MCF 10A (cell line): Measurements from ENCODE around the gene IFNE. TPM values are rescaled to one million over a fixed set of nuclear protein-coding genes. Genes with fewer than 3 reads are reported as not detected.
A peak's percentile ranks its signal among the peaks of the same experiment; 100 is the strongest.

Experiments
- BruUV-seq: library from RNA; stranded (reverse); fragments of 400-500 nt; replicated peaks from 2 replicates; lab custom pipeline; 2021; lab: Mats Ljungman, UMichigan
- CTCF ChIA-PET: fragments of 300-600 bp; sonication (Branson Sonifier 250); formaldehyde crosslinking; extraction: SDS; loops from one replicate; lab custom pipeline; 2021; ENCODE audit warnings: antibody characterized with exemption, inconsistent platforms; lab: Yijun Ruan, JAX
- POLR2A ChIA-PET: fragments of 300-600, 350-650 bp; sonication (Branson Sonifier 250); formaldehyde crosslinking; extraction: SDS; loops from one replicate; lab custom pipeline; 2020; ENCODE audit warnings: antibody characterized with exemption, inconsistent platforms; lab: Yijun Ruan, JAX
- DNase-seq: peaks from one replicate; pipeline ENCODE4 v3.0.0-alpha.2; 2018; ENCODE audit not compliant: unreplicated experiment
- H3K27ac Mint-ChIP-seq: one replicate; pipeline ENCODE4 v1.8.0; 2022; ENCODE audit warnings: mild to moderate bottlenecking, low read depth, mixed read lengths; ENCODE audit not compliant: unreplicated experiment
- H3K27me3 Mint-ChIP-seq: one replicate; pipeline ENCODE4 v1.8.0; 2022; ENCODE audit warnings: mixed read lengths; ENCODE audit not compliant: insufficient read depth, unreplicated experiment
- H3K36me3 Mint-ChIP-seq: one replicate; pipeline ENCODE4 v1.8.0; 2022; ENCODE audit warnings: mild to moderate bottlenecking, moderate library complexity, mixed read lengths; ENCODE audit not compliant: insufficient read depth, unreplicated experiment
- H3K4me1 Mint-ChIP-seq: one replicate; pipeline ENCODE4 v1.8.0; 2022; ENCODE audit warnings: mixed read lengths; ENCODE audit not compliant: insufficient read depth, unreplicated experiment
- H3K4me3 Mint-ChIP-seq: one replicate; pipeline ENCODE4 v1.8.0; 2022; ENCODE audit warnings: mild to moderate bottlenecking, moderate library complexity, mixed read lengths; ENCODE audit not compliant: unreplicated experiment
- H3K9me3 Mint-ChIP-seq: one replicate; pipeline ENCODE4 v1.8.0; 2022; ENCODE audit warnings: mixed read lengths; ENCODE audit not compliant: unreplicated experiment
- CTCF ChIP-seq: fragments of 200-600 bp; IDR thresholded peaks from one replicate; pipeline ENCODE4 v1.8.0; 2022; ENCODE audit warnings: antibody characterized with exemption, mild to moderate bottlenecking; ENCODE audit not compliant: unreplicated experiment
- intact Hi-C: fragments of 100-400 bp; cut with micrococcal nuclease; formaldehyde crosslinking; loops from 2 replicates; pipeline ENCODE4 v1.14.1; 2022
- total RNA-seq: library from RNA; stranded (reverse); gene quantifications from 2 replicates; pipeline ENCODE4 v1.2.3, GENCODE V29; 2022

The IFNE gene
- total RNA-seq, 1 experiment from 2014 or later: 2.4 TPM

- Mint-ChIP-seq H3K27ac (no peak overlapping the region), H3K36me3 (no peaks in the 10 kb centered on the region), H3K4me1 (peaks cover 12% of the 10 kb centered on the region), H3K27me3 (no peaks in the 10 kb centered on the region), H3K4me3 (no peak overlapping the region), H3K9me3 (no peaks in the 10 kb centered on the region)
- ChIA-PET POLR2A (interaction anchor here (1.4 kb wide), 1 partner anchor 39 kb away, joined by 5 read pairs; no protein-coding TSS in a partner anchor), CTCF (no interaction called here)
- BruUV-seq: no TSS peak
- DNase-seq: no peak
- TF ChIP-seq CTCF: no peak
- intact Hi-C loops: no loop called here
These were observed 28.7 kb upstream of the IFNE start for GRCh38 chr9:21510806-21511205.

DNA sequence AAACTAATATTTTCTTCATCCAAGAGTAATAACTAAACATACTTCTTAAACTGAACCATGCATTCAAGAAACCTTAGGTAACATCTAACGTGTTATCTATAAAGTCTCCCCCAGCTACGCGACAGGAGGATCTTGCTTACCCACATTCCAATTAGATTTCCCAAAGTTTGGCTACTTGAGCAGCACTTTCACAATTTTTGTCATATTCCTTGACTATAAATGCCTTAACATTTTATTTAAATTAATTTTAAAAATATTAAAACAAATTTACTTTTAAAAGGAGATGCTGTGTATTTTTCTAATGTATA is 25.3 kb upstream of the IFNE start:
- no peak for DNase-seq
- BruUV-seq: no TSS peak
- H3K36me3 Mint-ChIP-seq: no peaks in the 10 kb centered on the region
- H3K27me3 Mint-ChIP-seq: no peaks in the 10 kb centered on the region
- no peaks in the 10 kb centered on the region for H3K9me3 Mint-ChIP-seq
- no peak overlapping the region for H3K4me3 Mint-ChIP-seq
- H3K4me1 Mint-ChIP-seq: peaks cover 7% of the 10 kb centered on the region
- intact Hi-C loops: loop anchor here (5.0 kb wide), 1 partner anchor 50 kb away; no protein-coding TSS in a partner anchor
- ChIA-PET POLR2A (no interaction called here), CTCF (interaction anchor here (0.6 kb wide), 1 partner anchor 11 kb away, joined by 3 read pairs; no protein-coding TSS in a partner anchor)
- no peak overlapping the region for H3K27ac Mint-ChIP-seq
- TF ChIP-seq CTCF: no peak

DNA sequence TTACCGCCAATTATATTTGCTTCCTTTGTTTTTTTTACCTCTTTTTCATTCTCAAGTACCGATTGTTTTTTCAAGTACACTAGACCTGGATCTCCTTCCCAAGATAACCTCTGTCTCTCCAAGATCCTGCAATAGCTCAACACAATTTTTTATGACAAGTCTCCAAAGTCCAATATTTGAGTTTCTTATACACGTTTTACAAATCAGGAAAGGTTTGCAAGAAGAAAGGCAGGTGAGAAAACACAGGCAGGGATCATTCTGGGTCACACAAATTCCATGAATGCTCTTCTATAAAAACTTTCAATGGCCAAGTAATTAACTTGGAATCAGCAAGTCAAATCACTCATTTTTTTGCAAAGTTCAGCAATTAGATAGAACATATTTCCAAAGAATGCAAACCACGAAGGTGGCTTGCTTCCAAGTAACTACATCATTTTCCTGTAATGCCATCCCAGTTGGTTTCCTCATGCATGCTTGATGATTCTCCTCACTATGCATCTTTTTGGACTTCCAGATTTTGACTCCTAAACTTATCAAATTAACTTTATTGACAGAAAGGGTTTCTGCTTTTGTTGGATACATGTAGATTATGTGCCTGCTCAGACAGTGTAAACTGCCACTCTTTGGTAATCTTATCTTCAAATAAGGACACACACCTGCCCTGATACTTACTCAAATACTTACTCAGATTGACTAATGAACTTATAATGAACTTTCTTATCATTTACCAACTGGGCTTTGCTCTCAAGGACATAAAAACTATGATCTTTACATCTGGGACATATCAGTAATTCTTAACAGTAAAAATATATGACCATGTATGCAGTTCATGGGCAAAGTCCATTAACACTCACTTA is 24.7 kb upstream of the IFNE start:
- no peak overlapping the region for H3K4me3 Mint-ChIP-seq
- no peak for TF ChIP-seq CTCF
- H3K27me3 Mint-ChIP-seq: no peaks in the 10 kb centered on the region
- intact Hi-C loops: loop anchor here (5.0 kb wide), 1 partner anchor 50 kb away; no protein-coding TSS in a partner anchor
- no TSS peak for BruUV-seq
- POLR2A ChIA-PET: interaction anchor here (0.6 kb wide), 1 partner anchor 205 kb away, joined by 3 read pairs; no protein-coding TSS in a partner anchor
- H3K9me3 Mint-ChIP-seq: no peaks in the 10 kb centered on the region
- DNase-seq: peak; percentile 72
- H3K27ac Mint-ChIP-seq: peak overlapping the region; percentile 50
- H3K36me3 Mint-ChIP-seq: no peaks in the 10 kb centered on the region
- peaks cover 7% of the 10 kb centered on the region for H3K4me1 Mint-ChIP-seq
- CTCF ChIA-PET: interaction anchor here (0.6 kb wide), 1 partner anchor 11 kb away, joined by 3 read pairs; no protein-coding TSS in a partner anchor

- intact Hi-C loops: loop anchor here (5.0 kb wide), 1 partner anchor 52 kb away; no protein-coding TSS in a partner anchor
- POLR2A ChIA-PET: interaction anchor here (0.6 to 1.5 kb wide), 3 partner anchors 17 to 43 kb away, joined by 3 to 5 read pairs (median 3); no protein-coding TSS in a partner anchor
These were observed 23.5 kb upstream of the IFNE start for GRCh38 chr9:21505425-21506179.

More at GRCh38 chr9:21505425-21506179, 23.5 kb upstream of the IFNE start:
- Mint-ChIP-seq H3K9me3 (no peaks in the 10 kb centered on the region), H3K36me3 (no peaks in the 10 kb centered on the region), H3K4me3 (no peak overlapping the region), H3K4me1 (peaks cover 7% of the 10 kb centered on the region), H3K27me3 (no peaks in the 10 kb centered on the region), H3K27ac (no peak overlapping the region)
- CTCF ChIA-PET: interaction anchor here (0.6 to 1.7 kb wide), 2 partner anchors 203 to 270 kb away, joined by 3 to 7 read pairs; no protein-coding TSS in a partner anchor
- peak; percentile 17 for DNase-seq
- TF ChIP-seq CTCF: no peak
- no TSS peak for BruUV-seq
